HG03045 (cell line): ENCODE data around the gene WDR20.
A peak's percentile ranks its signal among the peaks of the same experiment; 100 is the strongest.
"Not testable (repeated sequence)": the region's sequence is repeated elsewhere in the genome, so short reads cannot be mapped to it uniquely, and the experiment has no call there.

Experiments used
- ATAC-seq: cut with Tn5 transposase; IDR thresholded peaks from one replicate; pipeline ENCODE4 v1.9.1; 2021; ENCODE audit warnings: mild to moderate bottlenecking, moderate library complexity; ENCODE audit not compliant: unreplicated experiment

WDR20 gene

DNA sequence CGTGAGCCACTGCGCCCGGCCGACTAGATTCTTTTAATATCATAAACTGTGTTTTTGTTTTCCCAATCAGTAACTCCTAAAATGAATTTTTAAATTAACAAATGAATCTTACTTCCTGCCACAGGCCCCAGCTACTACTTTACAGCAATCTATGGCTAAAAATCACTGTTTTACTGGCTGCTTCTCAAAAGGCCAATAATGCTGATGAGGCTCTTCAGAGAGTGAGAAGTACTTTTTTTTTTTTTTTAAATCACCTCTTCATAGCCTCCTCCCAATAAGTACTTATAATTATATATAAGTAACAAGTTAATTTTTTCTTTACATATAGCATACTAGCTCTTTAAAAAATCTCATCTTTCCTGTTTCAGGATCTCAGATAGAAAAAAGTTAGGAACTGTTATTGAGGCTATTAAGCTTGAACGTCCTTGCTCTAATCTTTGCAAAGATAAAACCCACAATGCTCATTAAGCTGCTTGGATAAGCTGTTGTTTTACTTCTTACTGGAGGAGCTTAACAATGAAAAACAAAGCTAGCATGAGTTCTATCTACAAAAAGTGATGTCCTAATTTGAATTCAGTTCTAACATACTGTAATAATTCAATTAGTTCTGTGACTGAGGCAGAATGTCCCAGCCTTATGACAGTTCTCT is 12.8 kb upstream of the WDR20 start:
- ATAC-seq = no peak

DNA sequence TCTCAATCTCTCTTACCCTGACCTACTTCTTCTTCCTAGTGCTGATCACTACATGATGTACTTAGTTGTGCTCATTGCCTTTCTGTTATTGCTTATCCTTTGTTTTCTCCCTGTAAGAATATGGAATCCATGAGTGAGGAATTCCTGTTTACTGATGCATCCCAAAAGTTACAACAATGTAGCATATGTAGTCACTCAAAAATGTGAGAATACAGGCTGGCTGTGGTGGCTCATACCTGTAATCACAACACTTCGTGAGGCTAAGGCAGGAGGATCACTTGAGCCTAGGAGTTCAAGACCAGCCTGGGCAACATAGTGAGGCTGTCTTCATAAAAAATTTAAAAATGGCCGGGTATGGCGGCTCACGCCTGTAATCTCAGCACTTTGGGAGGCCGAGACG is 8.0 kb upstream of the WDR20 start:
- ATAC-seq = no peak

GRCh38 chr14:102134021-102134420 is 5.7 kb upstream of the WDR20 start:
- ATAC-seq = not testable (repeated sequence)

- ATAC-seq = not testable (repeated sequence)
Measured at GRCh38 chr14:102134719-102135118, 5.0 kb upstream of the WDR20 start.

GRCh38 chr14:102135456-102135855 is 4.2 kb upstream of the WDR20 start:
- not testable (repeated sequence) for ATAC-seq

- ATAC-seq = no peak
Measured at GRCh38 chr14:102138535-102138934, 1.2 kb upstream of the WDR20 start.

DNA sequence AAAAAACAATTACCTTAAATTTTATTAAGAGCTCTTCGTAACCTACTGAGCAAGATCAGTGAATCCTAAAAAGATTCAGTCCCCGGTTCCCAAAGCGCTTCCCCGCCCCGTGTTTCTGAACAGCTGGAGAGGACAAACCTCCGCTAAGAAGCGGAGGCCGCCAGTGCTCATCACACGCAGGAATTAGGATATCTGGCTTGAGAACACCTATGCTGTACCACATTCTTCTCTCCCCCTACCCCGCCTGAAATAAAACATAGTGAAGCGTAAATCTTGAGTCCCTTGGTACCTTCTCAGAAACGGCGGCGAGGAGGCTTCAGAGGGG is 774 bp upstream of the WDR20 start:
- ATAC-seq = no peak

DNA sequence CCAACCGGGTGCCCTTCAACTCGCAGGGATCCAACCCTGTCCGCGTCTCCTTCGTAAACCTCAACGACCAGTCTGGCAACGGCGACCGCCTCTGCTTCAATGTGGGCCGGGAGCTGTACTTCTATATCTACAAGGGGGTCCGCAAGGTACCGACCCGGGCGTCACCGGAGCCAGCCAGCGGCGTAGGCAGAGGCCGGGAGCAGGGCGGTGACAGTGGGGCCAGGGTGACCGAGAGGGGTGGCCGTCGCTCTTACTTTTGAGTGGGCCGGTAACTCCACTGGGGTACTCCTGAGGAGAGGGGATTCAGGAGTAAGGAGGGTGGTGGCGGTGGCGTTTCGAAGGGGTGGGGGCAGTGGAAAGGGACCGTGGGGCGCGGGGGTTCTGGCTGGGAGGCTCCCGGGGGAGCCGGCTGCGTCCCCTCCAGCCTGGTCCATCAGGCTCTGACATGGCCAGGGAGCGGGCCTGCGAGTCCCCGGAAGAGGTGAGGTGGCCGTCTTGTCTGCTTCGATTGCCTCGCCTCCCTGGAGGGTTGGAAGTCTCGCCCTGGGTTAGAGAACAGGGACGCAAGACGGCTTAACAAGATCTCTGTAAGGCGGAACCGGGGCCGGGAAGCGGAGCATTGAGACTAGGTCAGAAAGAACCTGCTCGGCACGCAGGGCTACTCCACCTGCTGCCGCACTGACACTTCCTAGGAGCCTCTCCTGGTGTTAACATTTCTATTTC is 491 bp downstream of the WDR20 start:
- ATAC-seq = peak; percentile 32

GRCh38 chr14:102140750-102141145 is 1.1 kb downstream of the WDR20 start:
- no peak for ATAC-seq

- no peak for ATAC-seq
Measured at GRCh38 chr14:102141797-102142196, 2.1 kb downstream of the WDR20 start.

GRCh38 chr14:102144914-102145313 is 5.2 kb downstream of the WDR20 start:
- ATAC-seq = no peak

- no peak for ATAC-seq
Measured at GRCh38 chr14:102145395-102145794, 5.7 kb downstream of the WDR20 start.

DNA sequence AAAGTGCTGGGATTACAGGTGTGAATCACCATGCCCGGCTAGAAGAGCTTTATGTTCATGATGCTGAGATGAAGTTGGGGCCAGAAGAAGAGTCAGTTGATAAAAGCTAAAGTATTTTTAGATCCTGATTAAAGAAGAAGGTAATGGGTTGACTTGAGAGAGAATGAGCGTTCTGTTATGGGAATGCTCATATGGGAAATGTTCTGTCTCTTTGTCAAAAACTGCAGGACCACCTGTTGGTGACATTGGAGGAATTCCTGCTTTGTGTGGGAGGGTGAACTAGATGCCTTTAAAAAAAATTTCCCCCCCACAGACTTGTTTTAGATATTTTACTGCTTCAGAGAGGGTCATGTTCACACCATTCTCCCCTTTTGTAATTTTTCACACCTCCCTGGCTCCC is 6.7 kb downstream of the WDR20 start:
- no peak for ATAC-seq

GRCh38 chr14:102150083-102150482 is 10.4 kb downstream of the WDR20 start:
- no peak for ATAC-seq

GRCh38 chr14:102150744-102151143 is 11.0 kb downstream of the WDR20 start:
- ATAC-seq = no peak

GRCh38 chr14:102151411-102151810 is 11.7 kb downstream of the WDR20 start:
- ATAC-seq = not testable (repeated sequence)

DNA sequence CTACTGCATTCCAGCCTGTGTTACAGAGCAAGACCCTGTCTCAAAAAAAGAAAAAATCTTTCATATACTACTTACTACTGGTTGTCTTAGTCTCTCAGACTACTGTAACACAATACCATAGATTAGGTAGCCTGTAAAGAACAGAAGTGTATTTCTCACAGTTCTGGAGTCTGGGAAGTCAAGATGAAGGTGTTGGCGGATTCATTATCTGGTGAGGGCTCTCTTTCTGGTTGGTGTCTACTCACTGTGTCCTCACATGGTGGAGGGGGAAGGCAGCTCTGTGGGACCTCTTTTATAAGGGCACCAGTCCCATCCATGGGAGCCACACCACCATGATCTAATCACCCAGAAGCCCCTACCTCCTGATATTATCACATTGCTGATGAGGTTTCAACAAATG is 14.4 kb downstream of the WDR20 start:
- ATAC-seq = no peak

GRCh38 chr14:102154821-102155549 is 15.3 kb downstream of the WDR20 start:
- ATAC-seq = no peak

- ATAC-seq = no peak
Measured at GRCh38 chr14:102157346-102157745, 17.6 kb downstream of the WDR20 start.

DNA sequence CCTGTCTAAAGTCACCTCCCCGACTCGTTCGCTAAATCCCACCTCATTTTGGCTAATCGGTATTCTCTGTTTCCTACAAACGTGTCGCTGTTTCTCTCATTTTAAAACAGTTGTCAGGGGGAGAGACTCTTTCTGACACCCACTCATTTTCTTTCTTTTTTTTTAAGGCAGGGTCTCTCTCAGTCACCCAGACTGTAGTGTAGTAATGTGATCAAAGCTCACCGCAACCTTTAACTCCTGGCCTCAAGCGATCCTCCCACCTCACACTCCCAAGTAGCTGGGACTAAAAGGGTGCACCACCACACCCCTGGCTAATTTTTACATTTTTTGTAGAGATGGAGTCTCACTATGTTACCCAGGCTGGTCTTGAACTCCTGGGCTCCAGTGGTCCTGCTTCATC is 19.1 kb downstream of the WDR20 start:
- no peak for ATAC-seq

DNA sequence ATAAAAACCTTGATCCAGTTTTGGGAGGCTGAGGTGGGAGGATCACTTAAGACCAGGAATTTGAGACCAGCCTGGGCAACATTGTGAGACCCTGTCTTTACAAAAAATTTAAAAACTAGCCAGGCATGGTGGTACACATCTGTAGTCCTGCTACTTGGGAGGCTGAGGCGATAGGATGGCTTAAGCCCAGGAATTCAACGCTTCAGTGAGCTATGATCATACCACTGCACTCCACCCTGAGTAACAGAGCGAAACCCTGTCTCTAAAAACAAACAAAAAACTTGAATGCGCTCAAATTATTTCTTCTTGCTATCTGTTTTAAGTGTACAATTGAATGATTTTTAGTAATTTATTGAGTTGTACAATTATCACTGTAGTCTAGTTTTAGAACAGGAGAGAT is 20.1 kb downstream of the WDR20 start:
- ATAC-seq = no peak

DNA sequence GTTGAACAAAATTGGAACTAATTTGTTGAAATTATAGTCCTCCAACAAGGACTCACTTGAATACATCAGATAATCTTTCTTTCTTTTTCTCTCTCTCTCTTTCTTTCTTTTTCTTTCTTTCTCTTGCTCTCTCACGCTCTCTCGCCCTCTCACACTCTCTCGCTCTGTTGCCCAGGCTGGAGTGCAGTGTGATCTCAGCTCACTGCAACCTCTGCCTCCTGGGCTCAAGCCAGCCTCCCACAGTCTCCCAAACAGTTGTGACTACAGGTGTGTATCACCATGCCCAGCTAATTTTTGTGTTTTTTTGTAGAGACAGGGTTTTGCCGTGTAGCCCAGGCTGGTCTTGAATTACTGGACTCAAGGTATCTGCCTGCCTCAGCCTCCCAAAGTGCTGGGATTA is 22.8 kb downstream of the WDR20 start:
- ATAC-seq = no peak
